PFSK-1 (cell line): Measurements from ENCODE around the gene NEURL1B.

ENCODE experiments used
- FOXP2 ChIP-seq: optimal IDR thresholded peaks from 2 replicates; pipeline ENCODE3; 2011; ENCODE audit warnings: borderline replicate concordance, control low read depth, inconsistent platforms; ENCODE audit not compliant: insufficient read depth; ENCODE audit errors: extremely low read length, extremely low read depth
- POLR2AphosphoS5 ChIP-seq: IDR thresholded peaks from 2 replicates; pipeline ENCODE4 v1.6.1; 2012; ENCODE audit warnings: low read depth, mild to moderate bottlenecking, control low read depth, low read length, moderate library complexity
- REST ChIP-seq, 2 experiments: IDR thresholded peaks; 2 replicates each; pipeline versions ENCODE4 v1.6.1 to v1.8.0; 2011 to 2012; ENCODE audit warnings: low read depth in 2 of 2, low read length in 2 of 2, control low read depth in 1 of 2, inconsistent platforms in 1 of 2, mild to moderate bottlenecking in 1 of 2, moderate library complexity in 1 of 2; ENCODE audit not compliant: insufficient read depth in 1 of 2
- SIN3A ChIP-seq: IDR thresholded peaks from 2 replicates; pipeline ENCODE4 v1.6.1; 2012; ENCODE audit warnings: mild to moderate bottlenecking, low read length, moderate library complexity, borderline replicate concordance; ENCODE audit not compliant: insufficient read depth
- TAF1 ChIP-seq: IDR thresholded peaks from 2 replicates; pipeline ENCODE4 v1.6.1; 2012; ENCODE audit warnings: low read length, control low read depth, borderline replicate concordance; ENCODE audit not compliant: insufficient read depth

- TF ChIP-seq POLR2AphosphoS5 = no peak
- no peak for TF ChIP-seq TAF1
- no peak for TF ChIP-seq REST (IDR thresholded peaks at IDR 0.05; ENCODE audit: insufficient read depth in 1 of 2, low read depth in 2 of 2, low read length in 2 of 2)
- no peak for TF ChIP-seq SIN3A
- no peak for TF ChIP-seq FOXP2
These were observed 924 bp upstream of the NEURL1B start for GRCh38 chr5:172640139-172640538.
